Measurements from ENCODE around the gene TIMM21.

GRCh38 chr18:74146756-74147155 is 1.6 kb upstream of the TIMM21 start:
- TF ChIP-seq MYC (IDR thresholded peaks at IDR 0.05; ENCODE audit: low read depth, low read length) (no peak), CTCF (IDR thresholded peaks at IDR 0.05; ENCODE audit: low read depth, low read length) (no peak)
